Sigmoid colon (tissue), 3 donors: ENCODE measurements around the gene ADAMTS3.
"Not testable (repeated sequence)": the region's sequence is repeated elsewhere in the genome, so short reads cannot be mapped to it uniquely, and the experiment has no call there.

Experiments used
- POLR2A ChIP-seq, 2 donors: fragments of 450-650 bp; IDR thresholded peaks; one replicate each; pipeline ENCODE4 v1.6.1; 2016; ENCODE audit warnings: antibody characterized with exemption in 2 of 2, mild to moderate bottlenecking in 2 of 2, moderate library complexity in 2 of 2
- TF ChIP-seq, protein P1 (sequence below), 4 experiments: fragments of 450-650 bp in 3 of 4; fragments of 200-600 bp in 1 of 4; IDR thresholded peaks; one replicate each; pipeline ENCODE4 v1.5.1; 2016 to 2019; ENCODE audit warnings: antibody characterized with exemption in 4 of 4, mild to moderate bottlenecking in 3 of 4, moderate library complexity in 2 of 4

DNA sequence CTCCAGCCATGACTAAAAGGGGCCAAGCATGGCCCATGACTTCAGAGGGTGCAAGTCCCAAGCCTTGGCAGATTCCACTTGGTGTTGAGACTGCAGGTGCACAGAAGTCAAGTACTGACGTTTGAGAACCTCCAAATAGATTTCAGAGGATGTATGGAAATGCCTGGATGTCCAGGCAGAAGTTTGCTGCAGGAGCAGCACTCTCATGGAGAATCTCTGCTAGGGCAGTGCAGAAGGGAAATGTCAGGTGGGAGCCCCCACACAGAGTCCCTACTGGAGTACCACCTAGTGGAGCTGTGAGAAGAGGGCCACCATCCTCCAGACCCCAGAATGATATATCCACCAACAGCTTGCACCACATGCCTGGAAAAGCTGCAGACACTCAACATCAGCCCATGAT is 28.3 kb downstream of the ADAMTS3 start:
- TF ChIP-seq, protein P1, sequence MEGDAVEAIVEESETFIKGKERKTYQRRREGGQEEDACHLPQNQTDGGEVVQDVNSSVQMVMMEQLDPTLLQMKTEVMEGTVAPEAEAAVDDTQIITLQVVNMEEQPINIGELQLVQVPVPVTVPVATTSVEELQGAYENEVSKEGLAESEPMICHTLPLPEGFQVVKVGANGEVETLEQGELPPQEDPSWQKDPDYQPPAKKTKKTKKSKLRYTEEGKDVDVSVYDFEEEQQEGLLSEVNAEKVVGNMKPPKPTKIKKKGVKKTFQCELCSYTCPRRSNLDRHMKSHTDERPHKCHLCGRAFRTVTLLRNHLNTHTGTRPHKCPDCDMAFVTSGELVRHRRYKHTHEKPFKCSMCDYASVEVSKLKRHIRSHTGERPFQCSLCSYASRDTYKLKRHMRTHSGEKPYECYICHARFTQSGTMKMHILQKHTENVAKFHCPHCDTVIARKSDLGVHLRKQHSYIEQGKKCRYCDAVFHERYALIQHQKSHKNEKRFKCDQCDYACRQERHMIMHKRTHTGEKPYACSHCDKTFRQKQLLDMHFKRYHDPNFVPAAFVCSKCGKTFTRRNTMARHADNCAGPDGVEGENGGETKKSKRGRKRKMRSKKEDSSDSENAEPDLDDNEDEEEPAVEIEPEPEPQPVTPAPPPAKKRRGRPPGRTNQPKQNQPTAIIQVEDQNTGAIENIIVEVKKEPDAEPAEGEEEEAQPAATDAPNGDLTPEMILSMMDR (IDR thresholded peaks at IDR 0.05), result not testable (repeated sequence)
- TF ChIP-seq POLR2A (IDR thresholded peaks at IDR 0.05), result not testable (repeated sequence)
